SK-N-DZ (cell line): Measurements from ENCODE around the gene NUP42. TPM values are rescaled to one million over a fixed set of nuclear protein-coding genes. Genes with fewer than 3 reads are reported as not detected.
"Not testable (repeated sequence)": the region's sequence is repeated elsewhere in the genome, so short reads cannot be mapped to it uniquely, and the experiment has no call there.

Experiments
- DNase-seq: peaks from one replicate; pipeline ENCODE4 v3.0.0-alpha.2; 2015; ENCODE audit warnings: low spot score
- polyA plus RNA-seq, 2 experiments: library from polyadenylated mRNA; depleted of rRNA; stranded (reverse); fragments of >200 nt; gene quantifications; 2 replicates each; pipeline ENCODE4 v1.2.3, GENCODE V29; 2014

Gene NUP42
- polyA plus RNA-seq (2014; cell fraction: cytosol; rRNA removed): 120 and 134 TPM in 2 replicates
- 99.9 and 104 TPM in 2 replicates for polyA plus RNA-seq (2014; cell fraction: nucleus; rRNA removed)

- peak; percentile 99 for DNase-seq
These were observed at the start of gene NUP42 for GRCh38 chr7:23181684-23182553. TSS of gene NUP42 (plus strand) at chr7:23182048. CDS start at chr7:23182086, 38 bp downstream.

GRCh38 chr7:23133797-23134196 lies 48.1 kb upstream of the NUP42 start:
- DNase-seq: no peak

GRCh38 chr7:23135755-23136154 lies 46.1 kb upstream of the NUP42 start:
- no peak for DNase-seq

- no peak for DNase-seq
These were observed 45.6 kb upstream of the NUP42 start for GRCh38 chr7:23136216-23136615.

- DNase-seq: peak; percentile 13
These were observed 24.2 kb upstream of the NUP42 start for GRCh38 chr7:23157679-23158078.

GRCh38 chr7:23158546-23158945 lies 23.3 kb upstream of the NUP42 start:
- DNase-seq: no peak

- no peak for DNase-seq
These were observed 20.4 kb upstream of the NUP42 start for GRCh38 chr7:23161482-23161881.

GRCh38 chr7:23164846-23165245 lies 17.0 kb upstream of the NUP42 start:
- no peak for DNase-seq

- no peak for DNase-seq
These were observed 16.5 kb upstream of the NUP42 start for GRCh38 chr7:23165316-23165715.

- no peak for DNase-seq
These were observed 14.2 kb upstream of the NUP42 start for GRCh38 chr7:23167691-23168090.

- DNase-seq: no peak
These were observed 13.6 kb upstream of the NUP42 start for GRCh38 chr7:23168111-23168885.

- DNase-seq: no peak
These were observed 5.9 kb upstream of the NUP42 start for GRCh38 chr7:23175938-23176337.

- no peak for DNase-seq
These were observed 1.6 kb downstream of the NUP42 start for GRCh38 chr7:23183279-23184012.

GRCh38 chr7:23184291-23184690 lies 2.4 kb downstream of the NUP42 start:
- no peak for DNase-seq

- peak; percentile 55 for DNase-seq
These were observed 3.0 kb downstream of the NUP42 start for GRCh38 chr7:23184709-23185359.

GRCh38 chr7:23185980-23186379 lies 4.1 kb downstream of the NUP42 start:
- no peak for DNase-seq

GRCh38 chr7:23191022-23191421 lies 9.2 kb downstream of the NUP42 start:
- DNase-seq: no peak

- DNase-seq: not testable (repeated sequence)
These were observed 11.9 kb downstream of the NUP42 start for GRCh38 chr7:23193650-23194227.

GRCh38 chr7:23196306-23196705 lies 14.5 kb downstream of the NUP42 start:
- DNase-seq: no peak

- DNase-seq: not testable (repeated sequence)
These were observed 15.9 kb downstream of the NUP42 start for GRCh38 chr7:23197745-23198144.

- no peak for DNase-seq
These were observed 18.5 kb downstream of the NUP42 start for GRCh38 chr7:23200331-23200730.
